DMS53 treated with DMSO at 0.1 percent for 48 hours (cell line): ENCODE results near the gene LALBA.
"Not testable (repeated sequence)": the region's sequence is repeated elsewhere in the genome, so short reads cannot be mapped to it uniquely, and the experiment has no call there.

Experiments used
- DNase-seq: peaks from one replicate; lab custom pipeline; 2025; ENCODE audit not compliant: unreplicated experiment; lab: John Stamatoyannopoulos, UW

Gene LALBA

DNA sequence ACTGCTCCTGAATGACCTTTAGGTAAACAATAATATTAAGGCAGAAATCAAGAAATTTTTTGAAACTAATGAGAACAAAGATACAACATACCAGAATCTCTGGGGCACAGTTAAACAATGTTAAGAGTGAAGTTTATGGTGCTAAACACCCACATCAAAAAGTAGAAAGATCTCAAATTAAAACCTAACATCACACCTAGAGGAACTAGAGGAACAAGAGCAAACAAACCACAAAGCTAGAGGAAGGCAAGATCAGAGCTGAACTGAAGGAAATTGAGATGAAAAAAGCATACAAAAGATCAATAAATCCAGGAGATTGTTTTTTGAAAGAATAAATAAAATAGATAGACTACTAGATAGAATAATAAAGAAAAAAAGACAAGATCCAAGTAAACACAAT is 37.2 kb downstream of the LALBA start:
- no peak for DNase-seq

DNA sequence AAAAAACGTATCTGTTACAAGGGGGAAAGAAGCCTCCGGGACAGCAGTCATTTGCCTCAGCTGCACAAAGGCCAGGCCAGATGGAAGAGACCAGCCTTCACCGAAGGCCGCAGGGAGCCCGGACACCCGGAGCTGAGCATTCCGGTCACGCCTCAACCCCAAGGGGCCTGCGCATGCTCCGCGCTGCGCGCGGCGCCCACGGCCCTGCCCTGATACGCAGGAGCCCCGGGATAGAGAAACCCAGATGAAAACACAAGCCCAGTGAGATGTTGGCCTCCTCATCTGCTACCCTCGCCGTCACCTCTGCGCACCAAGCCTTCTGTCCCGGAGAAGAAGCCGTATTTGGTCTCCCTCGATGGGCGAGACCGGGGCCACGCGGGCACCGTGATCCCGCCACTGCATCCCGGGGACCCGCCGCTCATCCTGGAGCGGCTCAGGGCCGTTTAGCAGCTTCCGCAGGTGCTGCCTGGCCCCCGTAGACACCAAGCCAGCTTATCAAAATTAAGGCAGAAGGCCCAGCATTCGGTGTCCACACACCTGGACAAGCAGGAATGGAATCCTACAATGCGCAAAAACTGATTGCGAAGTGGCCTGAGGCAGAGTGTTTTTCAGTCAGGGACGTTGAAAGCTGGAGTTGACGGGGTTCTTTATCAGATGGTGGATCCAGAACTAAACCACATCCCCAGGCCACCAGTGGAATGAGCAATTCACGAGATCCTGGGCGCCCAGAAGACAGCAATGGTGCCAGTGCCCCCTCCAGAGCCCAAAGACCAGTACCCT is 41.8 kb downstream of the LALBA start:
- DNase-seq = no peak

DNA sequence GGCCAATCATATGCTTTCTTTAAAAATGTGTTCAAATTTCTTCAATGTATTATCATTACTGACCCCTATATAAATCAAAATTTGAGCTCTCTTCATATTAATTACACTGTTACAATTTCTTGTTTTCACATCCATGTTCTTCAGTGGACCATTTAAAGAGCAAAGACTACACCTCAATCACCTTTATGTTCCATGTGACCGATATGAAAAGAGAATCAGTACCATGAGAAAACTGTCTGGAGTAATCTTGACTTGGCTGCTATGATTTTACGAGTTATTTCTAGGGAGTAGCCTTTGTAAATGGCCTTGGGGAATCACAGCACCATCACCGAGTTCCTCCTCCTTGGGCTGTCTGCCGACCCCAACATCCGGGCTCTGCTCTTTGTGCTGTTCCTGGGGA is 44.5 kb downstream of the LALBA start, which contains the start of gene OR8S1:
Gene OR8S1, plus strand, starts transcription at position 301 of the 400 bp plus-strand sequence. Its CDS starts 0 bp downstream, at position 301.
- no peak for DNase-seq

DNA sequence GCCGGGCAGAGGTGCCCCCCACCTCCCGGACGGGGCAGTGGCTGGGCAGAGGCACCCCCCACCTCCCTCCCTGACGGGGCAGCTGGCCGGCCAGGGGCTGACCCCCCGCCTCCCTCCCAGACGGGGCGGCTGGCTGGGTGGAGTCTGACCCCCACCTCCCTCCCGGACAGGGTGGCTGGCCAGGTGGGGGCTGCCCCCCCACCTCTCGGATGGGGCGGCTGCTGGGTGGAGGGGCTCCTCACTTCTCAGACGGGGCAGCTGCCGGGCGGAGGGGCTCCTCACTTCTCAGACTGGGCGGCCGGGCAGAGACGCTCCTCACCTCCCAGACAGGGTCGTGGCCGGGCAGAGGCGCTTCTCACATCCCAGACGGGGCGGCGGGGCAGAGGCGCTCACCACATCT is 49.5 kb downstream of the LALBA start:
- DNase-seq = not testable (repeated sequence)
